IPS-18c (cell line): ENCODE measurements around the gene CASS4.
A peak's percentile ranks its signal among the peaks of the same experiment; 100 is the strongest.

Source experiments
- H3K4me3 ChIP-seq: 2 replicates; pipeline ENCODE4 v1.7.0; 2013; ENCODE audit warnings: low read depth, mild to moderate bottlenecking, low read length, moderate library complexity; ENCODE audit not compliant: insufficient read depth
- H3K9me3 ChIP-seq: one replicate; pipeline ENCODE4 v1.6.1; 2013; ENCODE audit warnings: mild to moderate bottlenecking, low read length, moderate library complexity; ENCODE audit not compliant: control insufficient read depth, insufficient read depth

The CASS4 gene

GRCh38 chr20:56458206-56458821 is 46.3 kb downstream of the CASS4 start:
- Histone ChIP-seq H3K9me3 (peaks cover 3% of the 10 kb centered on the region), H3K4me3 (no peak overlapping the region)

- Histone ChIP-seq H3K9me3 (peaks cover 3% of the 10 kb centered on the region), H3K4me3 (no peak overlapping the region)
Measured at GRCh38 chr20:56460459-56460858, 48.4 kb downstream of the CASS4 start.

- H3K4me3 ChIP-seq, result no peak overlapping the region
- peaks cover 3% of the 10 kb centered on the region for H3K9me3 ChIP-seq
Measured at GRCh38 chr20:56461576-56461975, 49.5 kb downstream of the CASS4 start.

GRCh38 chr20:56463428-56463827 is 51.4 kb downstream of the CASS4 start:
- Histone ChIP-seq H3K9me3 (peaks cover 3% of the 10 kb centered on the region), H3K4me3 (no peak overlapping the region)

- H3K4me3 ChIP-seq, result no peak overlapping the region
- no peaks in the 10 kb centered on the region for H3K9me3 ChIP-seq
Measured at GRCh38 chr20:56465997-56466396, 53.9 kb downstream of the CASS4 start.

- Histone ChIP-seq H3K4me3 (peak overlapping the region; percentile 91), H3K9me3 (no peaks in the 10 kb centered on the region)
Measured at GRCh38 chr20:56467968-56468315, 55.9 kb downstream of the CASS4 start.

- H3K9me3 ChIP-seq, result no peaks in the 10 kb centered on the region
- peak within 1 kb of the TSS; percentile 91 for H3K4me3 ChIP-seq
Measured at GRCh38 chr20:56468316-56469076, 56.4 kb downstream of the CASS4 start, which contains the start of gene RTF2. TSS of gene RTF2 (plus strand) at chr20:56468627. CDS start at chr20:56468698, 71 bp downstream.

GRCh38 chr20:56469077-56469449 is 57.0 kb downstream of the CASS4 start:
- H3K9me3 ChIP-seq, result no peaks in the 10 kb centered on the region
- peak overlapping the region; percentile 91 for H3K4me3 ChIP-seq

- H3K9me3 ChIP-seq, result no peaks in the 10 kb centered on the region
Measured at GRCh38 chr20:56483970-56484369, 71.9 kb downstream of the CASS4 start.

GRCh38 chr20:56487216-56487615 is 75.2 kb downstream of the CASS4 start:
- no peak overlapping the region for H3K4me3 ChIP-seq
- no peaks in the 10 kb centered on the region for H3K9me3 ChIP-seq

More at GRCh38 chr20:56483970-56484369, 71.9 kb downstream of the CASS4 start:
- no peak overlapping the region for H3K4me3 ChIP-seq

- H3K9me3 ChIP-seq, result no peaks in the 10 kb centered on the region
- no peak overlapping the region for H3K4me3 ChIP-seq
Measured at GRCh38 chr20:56488566-56488965, 76.5 kb downstream of the CASS4 start.

GRCh38 chr20:56501116-56501515 is 89.1 kb downstream of the CASS4 start:
- Histone ChIP-seq H3K4me3 (no peak overlapping the region), H3K9me3 (no peaks in the 10 kb centered on the region)

GRCh38 chr20:56503916-56504315 is 91.9 kb downstream of the CASS4 start:
- H3K4me3 ChIP-seq, result no peak overlapping the region
- H3K9me3 ChIP-seq, result no peaks in the 10 kb centered on the region

GRCh38 chr20:56504373-56505005 is 92.4 kb downstream of the CASS4 start:
- Histone ChIP-seq H3K4me3 (no peak overlapping the region), H3K9me3 (no peaks in the 10 kb centered on the region)

- Histone ChIP-seq H3K4me3 (no peak overlapping the region), H3K9me3 (no peaks in the 10 kb centered on the region)
Measured at GRCh38 chr20:56506103-56506502, 94.0 kb downstream of the CASS4 start.
